ENCODE results near the gene GNG13.

The GNG13 gene

GRCh38 chr16:797120-797420, 3.5 kb downstream of the GNG13 start:
- Histone ChIP-seq H3K4me3 (no peak overlapping the region), H3K27ac (no peak overlapping the region)

- Histone ChIP-seq H3K4me3 (no peak overlapping the region), H3K27ac (no peak overlapping the region)
These were observed 4.0 kb downstream of the GNG13 start for GRCh38 chr16:796296-797119.

- Histone ChIP-seq H3K4me3 (no peak overlapping the region), H3K27ac (no peak overlapping the region)
These were observed 4.8 kb downstream of the GNG13 start for GRCh38 chr16:795580-796229.

GRCh38 chr16:794853-795466, 5.6 kb downstream of the GNG13 start:
- Histone ChIP-seq H3K4me3 (no peak overlapping the region), H3K27ac (no peak overlapping the region)

GRCh38 chr16:794091-794822, 6.3 kb downstream of the GNG13 start:
- no peak overlapping the region for H3K27ac ChIP-seq
- no peak overlapping the region for H3K4me3 ChIP-seq

- Histone ChIP-seq H3K4me3 (no peak overlapping the region), H3K27ac (no peak overlapping the region)
These were observed 7.1 kb downstream of the GNG13 start for GRCh38 chr16:793414-793813.

GRCh38 chr16:792221-792995, 8.1 kb downstream of the GNG13 start:
- H3K27ac ChIP-seq = no peak overlapping the region
- H3K4me3 ChIP-seq = no peak overlapping the region

- H3K27ac ChIP-seq = no peak overlapping the region
- no peak overlapping the region for H3K4me3 ChIP-seq
These were observed 9.4 kb downstream of the GNG13 start for GRCh38 chr16:791131-791530.

GRCh38 chr16:790086-790485, 10.4 kb downstream of the GNG13 start:
- no peak overlapping the region for H3K27ac ChIP-seq
- no peak overlapping the region for H3K4me3 ChIP-seq

- peak overlapping the region in 12 of 21 experiments; percentile 43 to 85 (median 64) for H3K27ac ChIP-seq
- peak overlapping the region; percentile 47 to 99 (median 86) for H3K4me3 ChIP-seq
These were observed 11.2 kb downstream of the GNG13 start for GRCh38 chr16:789191-789850.

GRCh38 chr16:788399-789126, 12.0 kb downstream of the GNG13 start, which contains the start of gene CHTF18:
Gene CHTF18, plus strand, starts transcription at chr16:788620. Its CDS starts 65 bp downstream, at chr16:788685.
- peak within 1 kb of the TSS; percentile 63 to 99 (median 97) for H3K4me3 ChIP-seq
- H3K27ac ChIP-seq = peak within 1 kb of the TSS; percentile 66 to 96 (median 85)

- Histone ChIP-seq H3K27ac (peak within 1 kb of the TSS; percentile 66 to 96 (median 85)), H3K4me3 (peak within 1 kb of the TSS; percentile 63 to 99 (median 97))
These were observed 12.5 kb downstream of the GNG13 start, which contains the start of gene RPUSD1 for GRCh38 chr16:787978-788398. Gene RPUSD1, minus strand, starts transcription at chr16:788381. Its CDS starts 644 bp downstream, at chr16:787737.

- Histone ChIP-seq H3K4me3 (peak overlapping the region; percentile 63 to 99 (median 97)), H3K27ac (peak overlapping the region; percentile 66 to 96 (median 85))
These were observed 13.1 kb downstream of the GNG13 start for GRCh38 chr16:787321-787966.

- H3K27ac ChIP-seq = no peak overlapping the region
These were observed 14.7 kb downstream of the GNG13 start for GRCh38 chr16:785563-786535.

GRCh38 chr16:784431-784830, 16.1 kb downstream of the GNG13 start:
- Histone ChIP-seq H3K4me3 (no peak overlapping the region), H3K27ac (no peak overlapping the region)

More at GRCh38 chr16:785563-786535, 14.7 kb downstream of the GNG13 start:
- H3K4me3 ChIP-seq = no peak overlapping the region

- Histone ChIP-seq H3K27ac (peak overlapping the region in 3 of 21 experiments; percentile 24 to 56 (median 33)), H3K4me3 (no peak overlapping the region)
These were observed 17.0 kb downstream of the GNG13 start for GRCh38 chr16:783404-784161.
